ENCODE results near the gene ALS2. TPM values are rescaled to one million over a fixed set of nuclear protein-coding genes. Genes with fewer than 3 reads are reported as not detected.

Gene ALS2
- total RNA-seq (ENCODE audit: low replicate concordance), result 28.6 and 33.0 TPM in 2 replicates

DNA sequence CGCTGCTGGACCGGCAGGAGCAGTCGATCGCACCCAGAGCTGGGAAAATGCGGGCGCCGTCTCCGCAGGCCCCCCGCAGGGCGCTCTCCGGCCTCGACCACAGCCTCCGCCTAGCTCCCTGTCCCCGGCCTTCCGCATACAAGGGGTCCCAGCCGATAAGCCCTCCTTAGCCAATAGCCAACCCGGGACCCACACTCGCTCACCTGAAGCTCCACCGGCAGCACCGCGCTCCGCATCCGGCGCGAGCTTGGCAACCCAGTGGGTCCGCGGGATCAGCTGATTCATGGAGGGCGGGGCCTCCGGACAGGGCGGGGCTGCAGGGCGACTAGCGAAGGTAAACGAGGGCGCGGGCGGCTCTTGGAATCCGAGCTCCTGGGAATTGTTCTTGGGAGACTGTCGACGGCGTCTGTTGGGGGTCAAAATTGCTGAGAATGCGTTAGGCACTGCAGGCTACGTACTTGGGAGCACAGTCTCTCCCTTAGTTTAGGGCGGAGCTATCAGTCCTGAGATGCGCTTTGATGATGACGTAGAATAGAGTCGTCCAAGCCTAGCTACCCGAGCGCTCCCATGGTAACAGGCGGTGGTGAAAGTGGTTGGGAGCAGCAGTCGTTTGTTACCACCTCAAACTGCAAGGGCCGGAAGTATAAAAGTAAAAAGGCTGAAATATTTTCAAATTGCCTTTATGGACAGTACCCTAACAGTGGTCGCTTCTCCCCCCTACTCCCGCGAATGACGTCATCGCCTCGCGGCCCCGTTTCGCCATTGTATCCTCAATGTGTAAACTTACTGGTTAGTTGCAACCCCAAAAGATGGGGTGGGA, at the start of gene ALS2:
TSS of gene ALS2 (minus strand) at position 260 of the 820 bp plus-strand sequence. CDS start 12,048 bp downstream, outside the sequence.

DNA sequence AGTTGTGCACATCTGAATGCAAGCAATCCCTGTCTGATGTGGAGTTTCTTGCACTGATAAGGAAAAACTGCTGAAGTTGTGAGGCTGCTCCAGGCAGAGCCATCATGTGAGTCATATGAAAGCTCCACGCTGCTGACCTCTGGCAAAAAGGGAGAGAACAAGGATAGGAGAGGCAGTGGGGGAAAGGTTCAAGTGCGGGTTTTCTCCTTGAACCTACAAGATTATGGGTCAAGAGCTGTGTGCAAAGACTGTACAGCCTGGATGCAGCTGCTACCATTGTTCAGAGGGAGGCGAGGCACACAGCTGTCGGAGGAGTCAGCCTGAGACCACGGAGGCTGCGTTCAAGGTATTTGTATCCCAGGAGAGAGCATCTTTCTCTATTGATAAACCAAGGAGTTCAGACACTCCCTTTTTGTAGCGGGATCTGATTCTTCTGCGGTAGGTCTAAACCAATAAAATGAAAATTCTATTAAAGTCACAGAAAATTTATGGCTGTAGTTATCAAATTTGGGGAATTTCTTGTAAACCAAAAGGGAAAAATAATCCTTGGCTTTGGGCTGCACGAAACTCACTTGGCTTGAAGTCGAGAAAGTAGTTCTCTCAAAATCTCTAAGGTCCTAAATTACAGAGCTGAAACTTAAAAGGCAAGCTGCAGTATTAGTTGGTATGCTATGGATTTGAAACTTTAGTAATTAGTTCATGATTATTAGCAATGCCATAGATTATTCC, 25.9 kb upstream of the ALS2 start, which contains the start of gene CDK15:
TSS of gene CDK15 (plus strand) at position 96 of the 729 bp plus-strand sequence. CDS start at position 224, 128 bp downstream.

DNA sequence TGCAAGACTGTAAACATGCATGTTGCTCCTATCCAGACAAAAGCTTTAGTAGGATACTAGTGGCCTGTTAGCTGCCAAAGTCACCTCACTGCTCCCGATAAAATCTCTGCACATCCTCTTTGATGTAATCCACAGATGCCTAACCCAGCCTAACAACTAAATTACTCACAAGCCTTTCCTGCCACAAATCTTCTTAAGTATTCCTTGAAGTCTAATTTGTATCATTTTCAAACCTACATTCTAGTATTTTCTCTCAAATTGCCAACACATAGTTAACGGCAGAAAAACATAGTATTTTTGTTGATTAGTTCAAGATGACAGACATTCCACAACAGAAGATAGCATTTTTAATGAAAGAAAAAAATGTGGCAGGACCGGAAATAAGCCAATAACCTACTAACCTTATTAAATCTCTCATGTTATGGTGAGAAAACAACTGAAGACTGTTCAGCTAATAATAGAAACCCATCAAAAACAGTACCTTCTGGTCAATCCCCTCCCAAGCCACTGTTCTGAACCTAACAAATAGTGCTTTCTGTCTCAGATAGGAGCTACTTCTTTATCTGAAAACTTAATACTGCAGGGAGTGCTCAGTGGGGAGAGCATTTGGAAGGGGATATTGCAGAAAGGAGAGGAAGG, 82.0 kb downstream of the ALS2 start, which contains the start of gene MPP4:
TSS of gene MPP4 (minus strand) at position 57 of the 639 bp plus-strand sequence. CDS start 4,690 bp downstream, outside the sequence.

Other genes with a start within 250 kb of the ALS2 start
- 7.7 and 36.5 TPM in 2 replicates for gene TMEM237, start 137.4 kb downstream of the ALS2 start, total RNA-seq (ENCODE audit: low replicate concordance)
- 0.47 and 1.4 TPM in 2 replicates for gene MPP4, start 82.3 kb downstream of the ALS2 start, total RNA-seq (ENCODE audit: low replicate concordance)
- 0.08 and 0.23 TPM in 2 replicates for gene CDK15, start 25.6 kb upstream of the ALS2 start, total RNA-seq (ENCODE audit: low replicate concordance)